ENCODE data around the gene PCMTD2. TPM values are rescaled to one million over a fixed set of nuclear protein-coding genes. Genes with fewer than 3 reads are reported as not detected.
A peak's percentile ranks its signal among the peaks of the same experiment; 100 is the strongest.

PCMTD2 gene
- total RNA-seq, 1 experiment from 2014 or later = 45.7 TPM

DNA sequence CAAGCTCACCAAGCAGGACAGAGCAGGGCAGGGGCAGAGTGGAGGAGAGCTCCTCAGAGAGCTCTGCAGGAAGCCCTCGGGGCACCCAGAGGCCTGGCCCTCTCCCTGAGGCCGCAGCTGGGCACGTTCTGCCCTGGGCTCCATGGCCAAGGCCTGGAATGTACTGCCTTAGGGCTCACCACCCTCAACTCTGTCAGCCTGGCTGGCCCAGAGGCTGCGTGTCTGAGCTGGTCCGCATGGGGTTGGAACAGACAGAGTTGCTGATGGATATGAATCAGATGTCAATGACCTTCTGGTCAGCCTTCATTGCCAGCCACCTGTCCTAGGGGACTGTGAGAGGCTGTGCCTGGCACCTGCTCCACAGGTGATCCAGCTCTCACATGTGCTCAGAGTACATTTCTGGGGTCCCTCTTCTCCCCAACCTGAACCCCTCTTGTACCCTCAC lies 33.2 kb upstream of the PCMTD2 start:
- peak; percentile 34 for ATAC-seq
- no peaks in the 10 kb centered on the region for H3K9me2 ChIP-seq (replicated peaks; ENCODE audit: low read length)
- no peak overlapping the region for H3K4me3 ChIP-seq (ENCODE audit: low read length)
- no peaks in the 10 kb centered on the region for H3K79me2 ChIP-seq (ENCODE audit: low read length)
- TF ChIP-seq EZH2phosphoT487 (IDR thresholded peaks at IDR 0.05; ENCODE audit: borderline replicate concordance, low read length) (no peak), EZH2 (IDR thresholded peaks at IDR 0.05; ENCODE audit: low read length, unreplicated experiment) (no peak)
- TF ChIP-seq, protein P1, sequence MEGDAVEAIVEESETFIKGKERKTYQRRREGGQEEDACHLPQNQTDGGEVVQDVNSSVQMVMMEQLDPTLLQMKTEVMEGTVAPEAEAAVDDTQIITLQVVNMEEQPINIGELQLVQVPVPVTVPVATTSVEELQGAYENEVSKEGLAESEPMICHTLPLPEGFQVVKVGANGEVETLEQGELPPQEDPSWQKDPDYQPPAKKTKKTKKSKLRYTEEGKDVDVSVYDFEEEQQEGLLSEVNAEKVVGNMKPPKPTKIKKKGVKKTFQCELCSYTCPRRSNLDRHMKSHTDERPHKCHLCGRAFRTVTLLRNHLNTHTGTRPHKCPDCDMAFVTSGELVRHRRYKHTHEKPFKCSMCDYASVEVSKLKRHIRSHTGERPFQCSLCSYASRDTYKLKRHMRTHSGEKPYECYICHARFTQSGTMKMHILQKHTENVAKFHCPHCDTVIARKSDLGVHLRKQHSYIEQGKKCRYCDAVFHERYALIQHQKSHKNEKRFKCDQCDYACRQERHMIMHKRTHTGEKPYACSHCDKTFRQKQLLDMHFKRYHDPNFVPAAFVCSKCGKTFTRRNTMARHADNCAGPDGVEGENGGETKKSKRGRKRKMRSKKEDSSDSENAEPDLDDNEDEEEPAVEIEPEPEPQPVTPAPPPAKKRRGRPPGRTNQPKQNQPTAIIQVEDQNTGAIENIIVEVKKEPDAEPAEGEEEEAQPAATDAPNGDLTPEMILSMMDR (conservative IDR thresholded peaks at IDR 0.05; ENCODE audit: low read depth, low read length) = no peak
- BruUV-seq (replicated peaks) = no TSS peak
- ChIA-PET CTCF (no interaction called here), POLR2A (ENCODE audit: unreplicated experiment) (no interaction called here)
- intact Hi-C loops (cut with micrococcal nuclease) = no loop called here
- no peaks in the 10 kb centered on the region for H3K9me3 ChIP-seq (ENCODE audit: low read length)
- no peaks in the 10 kb centered on the region for H4K20me1 ChIP-seq (ENCODE audit: low read length)
- H3K36me3 ChIP-seq (ENCODE audit: low read depth, low read length) = no peaks in the 10 kb centered on the region
- no peaks in the 10 kb centered on the region for H3K4me1 ChIP-seq (ENCODE audit: insufficient read depth, low read length)
- H2AFZ ChIP-seq (ENCODE audit: low read length) = no peak overlapping the region
- H3K27me3 ChIP-seq (ENCODE audit: low read length) = peaks cover 22% of the 10 kb centered on the region
- H3K9ac ChIP-seq (ENCODE audit: low read length) = no peak overlapping the region
- peak; percentile 28 for DNase-seq
- H3F3A ChIP-seq (ENCODE audit: low read length, unreplicated experiment) = no peaks in the 10 kb centered on the region
- H3K27ac ChIP-seq (ENCODE audit: low read length) = no peak overlapping the region
- H3K4me2 ChIP-seq (ENCODE audit: low read length) = no peak overlapping the region

DNA sequence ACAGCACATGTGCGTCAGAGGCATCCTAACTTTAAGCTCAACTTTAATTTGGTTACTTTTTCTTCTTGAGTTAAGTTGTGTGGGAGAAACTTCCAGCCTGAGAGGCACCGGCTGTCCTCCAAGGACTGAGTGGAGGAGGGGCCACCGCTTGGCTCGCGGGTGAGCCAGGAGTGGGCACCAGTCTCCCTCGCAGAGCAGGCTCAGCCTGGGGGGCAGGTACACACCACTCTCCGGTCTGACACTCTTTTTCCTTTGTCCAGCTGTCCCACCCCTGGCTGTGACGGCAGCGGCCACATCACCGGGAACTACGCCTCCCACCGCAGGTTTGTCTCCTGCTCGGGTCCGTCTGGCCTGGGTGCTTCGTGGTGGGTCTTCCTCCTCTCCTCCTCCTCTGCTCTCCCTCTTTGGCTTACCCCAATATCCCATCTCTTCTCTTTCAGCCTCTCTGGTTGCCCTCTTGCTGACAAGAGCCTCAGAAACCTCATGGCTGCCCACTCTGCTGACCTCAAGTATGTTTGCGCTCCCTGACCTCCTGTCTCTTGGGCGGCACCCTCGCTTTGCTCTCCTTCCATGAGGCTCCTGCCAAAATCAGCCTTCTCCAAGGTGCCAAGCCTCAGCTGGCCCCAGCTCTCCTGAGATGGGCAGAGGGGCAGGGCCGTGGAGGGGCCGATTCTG lies 32.6 kb upstream of the PCMTD2 start:
- Histone ChIP-seq H3K4me1 (ENCODE audit: insufficient read depth, low read length) (no peaks in the 10 kb centered on the region), H3K9me3 (ENCODE audit: low read length) (no peaks in the 10 kb centered on the region), H3K27me3 (ENCODE audit: low read length) (peaks cover 28% of the 10 kb centered on the region), H3F3A (ENCODE audit: low read length, unreplicated experiment) (no peaks in the 10 kb centered on the region), H3K9ac (ENCODE audit: low read length) (no peak overlapping the region), H3K4me2 (ENCODE audit: low read length) (no peak overlapping the region), H3K36me3 (ENCODE audit: low read depth, low read length) (no peaks in the 10 kb centered on the region), H3K27ac (ENCODE audit: low read length) (no peak overlapping the region), H3K9me2 (replicated peaks; ENCODE audit: low read length) (no peaks in the 10 kb centered on the region), H2AFZ (ENCODE audit: low read length) (no peak overlapping the region), H3K4me3 (ENCODE audit: low read length) (no peak overlapping the region), H3K79me2 (ENCODE audit: low read length) (no peaks in the 10 kb centered on the region), H4K20me1 (ENCODE audit: low read length) (no peaks in the 10 kb centered on the region)
- POLR2A ChIA-PET (ENCODE audit: unreplicated experiment) = no interaction called here
- TF ChIP-seq, protein P1 (conservative IDR thresholded peaks at IDR 0.05; ENCODE audit: low read depth, low read length) = no peak
- no peak for TF ChIP-seq EZH2phosphoT487 (IDR thresholded peaks at IDR 0.05; ENCODE audit: borderline replicate concordance, low read length)
- no peak for TF ChIP-seq EZH2 (IDR thresholded peaks at IDR 0.05; ENCODE audit: low read length, unreplicated experiment)
- ATAC-seq (no peak), DNase-seq (no peak)
- BruUV-seq (replicated peaks) = no TSS peak
- CTCF ChIA-PET = no interaction called here
- intact Hi-C loops (cut with micrococcal nuclease) = no loop called here

DNA sequence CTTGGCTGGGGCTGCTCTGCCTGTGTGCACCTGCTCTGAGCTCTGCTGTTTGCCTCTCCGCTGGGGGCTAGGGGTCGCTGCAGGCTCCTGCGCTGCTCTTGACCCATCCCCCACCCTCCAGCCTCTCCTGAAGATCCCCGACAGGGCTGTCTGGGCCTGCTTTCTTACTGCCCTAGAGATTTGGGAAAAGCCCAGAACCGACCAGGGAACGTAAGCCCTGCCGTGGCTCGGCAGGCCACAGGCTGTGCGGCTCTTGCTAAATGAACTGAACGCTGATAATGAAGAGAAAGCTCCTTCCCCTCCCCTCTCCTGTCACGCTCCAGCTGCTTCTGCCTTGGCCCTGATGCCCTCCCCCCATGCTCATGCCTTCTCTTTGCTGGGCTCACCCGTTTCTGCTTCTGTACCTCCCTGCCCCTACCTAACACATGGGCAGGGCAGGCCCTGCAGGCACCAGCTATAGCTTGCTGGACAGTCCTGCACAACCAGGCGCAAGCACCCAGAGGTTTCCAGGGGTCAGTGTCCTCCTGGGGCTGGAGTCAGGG lies 32.0 kb upstream of the PCMTD2 start:
- Histone ChIP-seq H3K9me3 (ENCODE audit: low read length) (no peaks in the 10 kb centered on the region), H2AFZ (ENCODE audit: low read length) (no peak overlapping the region), H4K20me1 (ENCODE audit: low read length) (no peaks in the 10 kb centered on the region), H3K9me2 (replicated peaks; ENCODE audit: low read length) (no peaks in the 10 kb centered on the region), H3K9ac (ENCODE audit: low read length) (no peak overlapping the region), H3F3A (ENCODE audit: low read length, unreplicated experiment) (no peaks in the 10 kb centered on the region), H3K4me1 (ENCODE audit: insufficient read depth, low read length) (no peaks in the 10 kb centered on the region), H3K79me2 (ENCODE audit: low read length) (no peaks in the 10 kb centered on the region), H3K27ac (ENCODE audit: low read length) (no peak overlapping the region), H3K4me3 (ENCODE audit: low read length) (no peak overlapping the region), H3K27me3 (ENCODE audit: low read length) (peaks cover 35% of the 10 kb centered on the region), H3K4me2 (ENCODE audit: low read length) (no peak overlapping the region), H3K36me3 (ENCODE audit: low read depth, low read length) (no peaks in the 10 kb centered on the region)
- no peak for DNase-seq
- no peak for ATAC-seq
- intact Hi-C loops (cut with micrococcal nuclease) = no loop called here
- no peak for TF ChIP-seq EZH2phosphoT487 (IDR thresholded peaks at IDR 0.05; ENCODE audit: borderline replicate concordance, low read length)
- TF ChIP-seq EZH2 (IDR thresholded peaks at IDR 0.05; ENCODE audit: low read length, unreplicated experiment) = no peak
- TF ChIP-seq, protein P1 (conservative IDR thresholded peaks at IDR 0.05; ENCODE audit: low read depth, low read length) = no peak; the same call in 1 of the 2 replicates
- ChIA-PET POLR2A (ENCODE audit: unreplicated experiment) (no interaction called here), CTCF (no interaction called here)
- BruUV-seq (replicated peaks) = no TSS peak
